ENCODE measurements around the gene FCER2.

The FCER2 gene

GRCh38 chr19:7658219-7658686 is 43.7 kb downstream of the FCER2 start:
- Mint-ChIP-seq H3K36me3 (ENCODE audit: low read depth) (no peaks in the 10 kb centered on the region), H3K9me3 (no peaks in the 10 kb centered on the region), H3K4me1 (peaks cover 5% of the 10 kb centered on the region), H3K4me3 (peak overlapping the region in 1 of 3 experiments; percentile 19), H3K27ac (no peak overlapping the region), H3K27me3 (ENCODE audit: low read depth) (peaks cover 17% of the 10 kb centered on the region)
- TF ChIP-seq CTCF (IDR thresholded peaks at IDR 0.05; ENCODE audit: unreplicated experiment in 3 of 3), result no peak

- H3K27ac Mint-ChIP-seq, result no peak overlapping the region
- H3K4me3 Mint-ChIP-seq, result no peak overlapping the region
- no peak for TF ChIP-seq CTCF (IDR thresholded peaks at IDR 0.05; ENCODE audit: unreplicated experiment in 3 of 3)
- no peaks in the 10 kb centered on the region for H3K36me3 Mint-ChIP-seq (ENCODE audit: low read depth)
- H3K9me3 Mint-ChIP-seq, result no peaks in the 10 kb centered on the region
- peaks cover 24% of the 10 kb centered on the region for H3K27me3 Mint-ChIP-seq (ENCODE audit: low read depth)
- peaks cover 12% of the 10 kb centered on the region for H3K4me1 Mint-ChIP-seq
These were observed 44.7 kb downstream of the FCER2 start for GRCh38 chr19:7657131-7657751.

GRCh38 chr19:7655581-7655980 is 46.4 kb downstream of the FCER2 start:
- Mint-ChIP-seq H3K27me3 (ENCODE audit: low read depth) (peaks cover 25% of the 10 kb centered on the region), H3K4me1 (peaks cover 15% of the 10 kb centered on the region), H3K9me3 (no peaks in the 10 kb centered on the region), H3K4me3 (no peak overlapping the region), H3K27ac (no peak overlapping the region), H3K36me3 (ENCODE audit: low read depth) (no peaks in the 10 kb centered on the region)
- no peak for TF ChIP-seq CTCF (IDR thresholded peaks at IDR 0.05; ENCODE audit: unreplicated experiment in 3 of 3)

GRCh38 chr19:7654401-7654800 is 47.5 kb downstream of the FCER2 start:
- peaks cover 15% of the 10 kb centered on the region for H3K4me1 Mint-ChIP-seq
- H3K4me3 Mint-ChIP-seq, result no peak overlapping the region
- no peaks in the 10 kb centered on the region for H3K36me3 Mint-ChIP-seq (ENCODE audit: low read depth)
- no peak for TF ChIP-seq CTCF (IDR thresholded peaks at IDR 0.05; ENCODE audit: unreplicated experiment in 3 of 3)
- no peak overlapping the region for H3K27ac Mint-ChIP-seq
- no peaks in the 10 kb centered on the region for H3K9me3 Mint-ChIP-seq
- H3K27me3 Mint-ChIP-seq (ENCODE audit: low read depth), result peaks cover 30% of the 10 kb centered on the region

- Mint-ChIP-seq H3K9me3 (no peaks in the 10 kb centered on the region), H3K4me1 (peaks cover 10% of the 10 kb centered on the region), H3K27ac (peak overlapping the region in 1 of 3 experiments; percentile 68), H3K27me3 (ENCODE audit: low read depth) (peaks cover 24% of the 10 kb centered on the region), H3K36me3 (ENCODE audit: low read depth) (no peaks in the 10 kb centered on the region), H3K4me3 (peak overlapping the region; percentile 37 to 74 (median 61))
- TF ChIP-seq CTCF (IDR thresholded peaks at IDR 0.05; ENCODE audit: unreplicated experiment in 3 of 3), result peak; percentile 99 to 100 (median 100)
These were observed 49.8 kb downstream of the FCER2 start for GRCh38 chr19:7652061-7652641.

GRCh38 chr19:7650148-7650547 is 51.8 kb downstream of the FCER2 start:
- TF ChIP-seq CTCF (IDR thresholded peaks at IDR 0.05; ENCODE audit: unreplicated experiment in 3 of 3), result no peak
- H3K27ac Mint-ChIP-seq, result no peak overlapping the region
- H3K36me3 Mint-ChIP-seq (ENCODE audit: low read depth), result no peaks in the 10 kb centered on the region
- peaks cover 10% of the 10 kb centered on the region for H3K4me1 Mint-ChIP-seq
- H3K4me3 Mint-ChIP-seq, result no peak overlapping the region
- no peaks in the 10 kb centered on the region for H3K9me3 Mint-ChIP-seq
- peaks cover 17% of the 10 kb centered on the region for H3K27me3 Mint-ChIP-seq (ENCODE audit: low read depth)
